ENCODE data around the gene SLC10A6.

- TF ChIP-seq, protein P1, sequence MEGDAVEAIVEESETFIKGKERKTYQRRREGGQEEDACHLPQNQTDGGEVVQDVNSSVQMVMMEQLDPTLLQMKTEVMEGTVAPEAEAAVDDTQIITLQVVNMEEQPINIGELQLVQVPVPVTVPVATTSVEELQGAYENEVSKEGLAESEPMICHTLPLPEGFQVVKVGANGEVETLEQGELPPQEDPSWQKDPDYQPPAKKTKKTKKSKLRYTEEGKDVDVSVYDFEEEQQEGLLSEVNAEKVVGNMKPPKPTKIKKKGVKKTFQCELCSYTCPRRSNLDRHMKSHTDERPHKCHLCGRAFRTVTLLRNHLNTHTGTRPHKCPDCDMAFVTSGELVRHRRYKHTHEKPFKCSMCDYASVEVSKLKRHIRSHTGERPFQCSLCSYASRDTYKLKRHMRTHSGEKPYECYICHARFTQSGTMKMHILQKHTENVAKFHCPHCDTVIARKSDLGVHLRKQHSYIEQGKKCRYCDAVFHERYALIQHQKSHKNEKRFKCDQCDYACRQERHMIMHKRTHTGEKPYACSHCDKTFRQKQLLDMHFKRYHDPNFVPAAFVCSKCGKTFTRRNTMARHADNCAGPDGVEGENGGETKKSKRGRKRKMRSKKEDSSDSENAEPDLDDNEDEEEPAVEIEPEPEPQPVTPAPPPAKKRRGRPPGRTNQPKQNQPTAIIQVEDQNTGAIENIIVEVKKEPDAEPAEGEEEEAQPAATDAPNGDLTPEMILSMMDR (IDR thresholded peaks at IDR 0.05): no peak
- no peak for TF ChIP-seq EZH2 (IDR thresholded peaks at IDR 0.05)
- TF ChIP-seq EZH2phosphoT487 (IDR thresholded peaks at IDR 0.05): no peak
Measured at GRCh38 chr4:86878640-86879039, 29.5 kb upstream of the SLC10A6 start.

Measured in neural progenitor cell (in vitro differentiated cells).